T-helper 9 cell (primary cell): ENCODE data around the gene SNX2.
"Not testable (repeated sequence)": the region's sequence is repeated elsewhere in the genome, so short reads cannot be mapped to it uniquely, and the experiment has no call there.

ENCODE experiments used
- DNase-seq: peaks from one replicate; pipeline ENCODE4 v3.0.0-alpha.2; 2020

The SNX2 gene

DNA sequence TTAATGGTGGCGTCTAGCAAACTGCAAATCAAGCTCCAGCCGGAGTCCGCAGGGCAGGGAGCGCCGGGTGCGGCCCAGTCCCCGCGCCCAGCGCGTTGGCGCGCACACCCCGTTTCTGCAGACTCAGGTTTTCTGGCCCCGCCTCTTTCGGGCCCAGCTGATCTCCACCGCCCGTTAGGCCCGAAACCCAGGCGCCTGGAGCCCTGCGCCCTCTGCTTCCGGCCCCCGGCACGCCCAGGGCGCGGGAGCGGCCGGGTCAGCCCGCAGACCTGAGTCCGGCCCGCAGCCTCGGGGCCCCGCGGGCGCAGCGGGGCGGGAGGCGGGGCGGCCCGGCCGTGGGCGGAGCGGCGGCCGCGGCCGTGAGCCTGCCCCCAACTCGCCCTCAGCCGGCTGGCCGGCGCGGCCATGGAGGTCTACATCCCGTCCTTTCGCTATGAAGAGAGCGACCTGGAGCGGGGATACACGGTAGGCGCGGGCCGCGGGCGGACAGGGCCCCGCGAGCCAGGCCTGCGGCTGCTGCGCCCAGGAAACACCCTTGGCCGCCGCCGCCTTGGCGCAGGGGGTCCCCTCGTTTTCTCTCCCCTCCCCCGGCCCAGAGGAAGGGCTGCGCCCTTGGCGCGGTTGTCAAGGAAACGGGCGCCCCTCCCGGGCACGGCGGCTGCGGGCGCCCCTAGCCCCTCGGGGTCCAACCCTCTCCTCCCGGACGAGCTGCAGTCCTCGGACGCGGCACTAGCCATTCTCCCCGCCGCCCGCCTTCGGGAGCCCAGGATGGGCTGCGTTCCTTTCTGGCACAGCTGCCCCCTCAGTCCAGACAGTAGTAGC is 70.6 kb downstream of the SNX2 start, which contains the start of gene SNX24:
SNX24 (plus strand) TSS at position 385 of the 822 bp plus-strand sequence; CDS start at position 406, 21 bp downstream.
- DNase-seq: peak; percentile 56

- no peak for DNase-seq
Measured at GRCh38 chr5:122846051-122846550, 71.2 kb downstream of the SNX2 start.

GRCh38 chr5:122847687-122848081 is 72.8 kb downstream of the SNX2 start:
- DNase-seq: no peak

DNA sequence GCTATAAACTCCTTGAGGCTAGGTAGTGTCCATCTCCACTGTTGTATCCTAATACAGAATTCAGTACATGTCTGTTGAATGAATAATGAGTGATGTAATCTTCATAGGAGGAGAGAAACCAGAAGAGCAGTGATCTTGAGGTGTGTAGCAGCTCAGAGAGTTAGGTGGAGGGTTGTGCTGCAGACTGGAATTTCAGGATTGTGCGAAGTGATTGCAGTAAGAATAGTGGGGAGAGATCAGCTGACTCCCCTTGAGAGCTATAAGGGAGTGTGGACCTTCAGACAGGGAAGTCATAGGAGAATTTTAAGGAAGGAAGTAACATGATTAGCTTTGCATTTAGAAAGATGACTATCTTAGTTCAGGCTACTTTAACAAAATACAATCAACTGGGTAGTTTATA is 74.9 kb downstream of the SNX2 start:
- no peak for DNase-seq

- DNase-seq: not testable (repeated sequence)
Measured at GRCh38 chr5:122857538-122857937, 82.7 kb downstream of the SNX2 start.

DNA sequence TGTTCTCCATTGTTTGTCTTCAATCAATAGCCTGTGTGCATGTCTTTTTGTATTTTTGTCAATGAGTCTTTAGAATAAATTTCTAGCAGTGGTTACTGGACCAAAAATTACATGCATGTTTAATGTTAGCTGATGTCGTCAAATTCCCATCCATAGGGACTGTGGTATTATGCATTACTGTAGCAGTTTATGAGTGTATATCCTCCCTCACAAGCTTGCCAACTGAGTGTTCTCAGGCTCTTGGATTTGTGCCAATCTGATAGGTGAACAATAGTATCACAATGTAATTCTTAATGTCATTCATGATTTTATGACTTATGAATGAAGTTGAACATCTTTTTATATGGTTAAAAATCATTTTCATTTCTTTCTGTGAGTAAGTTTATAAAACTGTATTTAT is 83.6 kb downstream of the SNX2 start:
- no peak for DNase-seq

DNA sequence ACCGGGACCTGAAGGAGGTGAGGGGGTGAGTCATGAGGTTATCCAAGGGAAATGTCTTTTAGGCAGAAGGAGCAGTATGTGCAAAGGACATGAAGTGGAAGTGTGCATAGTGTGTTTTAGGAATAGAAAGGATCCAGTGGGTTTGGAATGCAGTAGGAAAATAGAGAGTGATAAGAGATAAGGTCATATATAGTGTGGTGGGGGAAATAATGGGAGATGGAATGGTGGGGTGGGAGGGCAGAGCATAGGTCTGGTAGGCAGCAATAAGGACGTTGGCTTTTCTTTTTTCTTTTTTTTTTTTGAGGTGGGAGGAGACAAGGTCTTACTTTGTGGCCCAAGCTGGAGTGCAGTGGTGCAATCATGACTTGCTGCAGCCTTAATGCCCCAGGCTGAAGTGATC is 88.4 kb downstream of the SNX2 start:
- no peak for DNase-seq

DNA sequence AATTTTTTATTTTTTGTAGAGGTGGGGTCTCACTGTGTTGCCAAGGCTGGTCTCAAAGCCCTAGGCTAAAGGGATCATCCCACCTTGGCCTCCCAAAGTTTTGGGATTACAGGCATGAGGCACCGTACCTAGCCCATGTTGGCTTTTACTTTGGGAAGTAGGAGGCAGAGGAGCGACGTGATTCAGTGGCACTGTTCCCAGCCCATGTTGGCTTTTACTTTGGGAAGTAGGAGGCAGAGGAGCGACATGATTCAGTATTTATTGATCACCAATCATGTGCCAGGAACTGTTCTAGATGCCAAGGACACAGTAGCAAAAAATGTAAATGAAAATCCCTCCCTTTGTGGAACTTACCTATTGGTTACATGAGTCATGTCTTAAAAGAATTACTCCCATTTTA is 88.8 kb downstream of the SNX2 start:
- DNase-seq: no peak

GRCh38 chr5:122864400-122864799 is 89.5 kb downstream of the SNX2 start:
- DNase-seq: no peak

GRCh38 chr5:122864842-122865241 is 90.0 kb downstream of the SNX2 start:
- DNase-seq: no peak

GRCh38 chr5:122870219-122870856 is 95.5 kb downstream of the SNX2 start:
- DNase-seq: no peak

DNA sequence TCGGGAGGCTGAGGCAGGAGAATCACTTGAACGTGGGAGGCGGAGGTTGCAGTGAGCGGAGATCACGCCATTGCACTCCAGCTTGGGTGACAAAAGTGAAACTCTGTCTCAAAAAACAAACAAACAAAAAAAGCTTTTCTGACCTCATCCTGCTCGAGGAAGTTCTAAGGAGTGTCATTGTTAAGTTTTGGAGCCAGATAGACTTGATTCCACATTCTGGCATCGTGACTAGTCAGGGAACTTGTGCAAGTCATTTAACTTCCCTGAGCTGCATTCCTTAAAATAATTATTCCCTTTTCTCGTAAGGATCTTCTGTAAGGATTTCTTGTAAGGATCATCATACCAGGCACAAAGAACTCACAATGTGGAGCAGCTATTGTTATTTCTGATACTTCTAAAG is 96.8 kb downstream of the SNX2 start:
- DNase-seq: no peak

DNA sequence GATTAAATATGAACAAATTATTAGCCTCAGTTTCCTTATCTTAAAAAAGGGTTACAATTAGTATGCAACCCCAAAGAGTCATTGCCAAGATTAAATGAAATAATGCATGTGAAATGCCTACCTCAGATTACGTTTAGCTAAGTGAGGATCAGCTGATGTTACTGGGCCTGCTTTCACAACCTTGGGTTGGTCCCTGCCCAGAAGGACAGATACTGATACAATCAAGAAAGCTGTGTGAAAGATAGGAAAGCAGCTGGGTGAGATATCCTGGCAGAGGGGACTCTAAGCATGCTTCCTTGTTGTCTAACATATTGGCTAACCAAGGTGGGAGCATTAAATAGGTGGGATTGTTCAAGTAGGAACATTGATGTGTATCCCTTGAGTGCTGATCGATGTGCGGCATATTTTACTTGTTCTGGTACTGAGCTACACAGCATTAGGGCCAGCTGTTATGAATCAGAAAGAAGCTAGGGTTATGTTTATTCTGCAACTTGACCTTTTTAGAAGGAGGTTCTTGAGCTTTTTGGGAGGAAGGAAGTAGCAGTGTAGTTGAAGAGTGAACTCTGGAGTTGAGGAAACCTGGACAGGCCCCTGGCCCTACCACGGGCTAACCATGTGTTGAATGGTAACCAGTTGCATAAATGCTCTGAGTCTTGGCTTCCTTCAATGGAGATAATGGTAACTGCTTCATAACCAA is 99.4 kb downstream of the SNX2 start:
- no peak for DNase-seq

DNA sequence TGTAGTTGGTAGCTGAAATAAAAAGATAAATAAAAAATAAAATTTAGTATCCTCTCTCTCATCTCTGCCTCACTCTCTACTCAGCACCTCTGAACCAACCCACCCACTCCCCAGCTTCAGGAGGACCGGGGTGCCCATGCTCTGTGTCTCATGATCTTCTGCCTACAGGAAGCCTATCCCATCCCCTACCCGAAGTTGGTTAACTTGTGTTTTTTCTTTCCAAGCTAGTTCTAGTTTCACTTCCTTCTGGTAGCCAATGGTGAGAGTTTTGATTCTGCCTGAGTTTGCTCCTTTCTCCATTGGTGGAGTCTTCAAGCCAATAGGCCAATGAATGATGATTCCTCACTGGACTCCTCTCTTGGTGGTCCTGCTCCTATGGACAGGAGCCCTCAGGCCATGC is 102.6 kb downstream of the SNX2 start:
- no peak for DNase-seq

GRCh38 chr5:122879076-122879475 is 104.2 kb downstream of the SNX2 start:
- no peak for DNase-seq
